ENCODE measurements around the gene TROAP.

DNA sequence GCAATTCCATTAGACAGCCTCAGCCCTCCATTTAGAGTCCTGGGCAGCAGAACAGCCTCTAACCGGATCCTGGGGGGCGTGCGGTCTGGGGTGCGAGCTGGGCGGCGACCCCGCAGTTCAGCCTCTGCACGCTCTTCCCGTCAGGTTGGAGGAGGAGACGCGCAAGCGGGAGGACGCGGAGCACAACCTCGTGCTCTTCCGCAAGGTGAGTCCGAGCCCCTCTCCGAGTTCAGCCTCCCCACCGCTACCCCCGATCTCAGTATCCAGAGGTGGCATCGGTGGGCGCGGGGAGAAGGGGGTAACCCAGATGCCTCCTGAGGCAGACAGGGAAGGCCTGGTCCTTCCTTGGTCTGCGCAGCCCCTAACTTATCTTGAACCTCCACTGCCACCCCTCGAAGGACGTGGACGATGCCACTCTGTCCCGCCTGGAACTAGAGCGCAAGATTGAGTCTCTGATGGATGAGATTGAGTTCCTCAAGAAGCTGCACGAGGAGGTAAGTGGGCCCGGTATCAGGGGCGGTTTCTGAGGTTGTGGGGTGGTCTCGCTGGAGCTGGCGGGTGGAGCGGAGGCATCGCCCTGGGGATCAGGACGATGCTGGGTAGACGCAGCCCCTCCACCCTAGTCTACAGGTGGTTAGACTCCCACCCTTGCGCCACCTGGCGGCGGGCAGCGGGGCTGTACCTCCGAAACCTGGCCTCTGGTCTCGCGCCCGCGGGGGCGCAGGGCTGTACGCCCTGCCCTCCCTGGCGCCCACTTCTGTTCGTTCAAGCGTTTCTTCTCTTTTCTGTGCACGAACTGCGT, 26.8 kb upstream of the TROAP start:
- TF ChIP-seq POLR2A (IDR thresholded peaks at IDR 0.05; ENCODE audit: low read length) (no peak), GATA1 (IDR thresholded peaks at IDR 0.05; ENCODE audit: low read depth, low read length) (no peak)

Measured in erythroblast (primary cell).